HG02571 (cell line): ENCODE data around the gene SEMG2.

Experiments used
- ATAC-seq: cut with Tn5 transposase; IDR thresholded peaks from one replicate; pipeline ENCODE4 v1.9.1; 2021; ENCODE audit warnings: mild to moderate bottlenecking, moderate library complexity; ENCODE audit not compliant: unreplicated experiment

The SEMG2 gene

GRCh38 chr20:45226287-45226686, 5.1 kb downstream of the SEMG2 start:
- ATAC-seq, result no peak

- no peak for ATAC-seq
These were observed 8.3 kb downstream of the SEMG2 start for GRCh38 chr20:45229264-45230056.

- no peak for ATAC-seq
These were observed 9.5 kb downstream of the SEMG2 start for GRCh38 chr20:45230631-45231030.

- no peak for ATAC-seq
These were observed 14.8 kb downstream of the SEMG2 start for GRCh38 chr20:45235995-45236394.

GRCh38 chr20:45238139-45238538, 17.0 kb downstream of the SEMG2 start:
- ATAC-seq, result no peak

GRCh38 chr20:45246109-45246508, 24.9 kb downstream of the SEMG2 start:
- no peak for ATAC-seq

- ATAC-seq, result no peak
These were observed 26.7 kb downstream of the SEMG2 start for GRCh38 chr20:45247865-45248264.

- ATAC-seq, result no peak
These were observed 27.4 kb downstream of the SEMG2 start for GRCh38 chr20:45248609-45249008.

- no peak for ATAC-seq
These were observed 30.8 kb downstream of the SEMG2 start for GRCh38 chr20:45251884-45252560.

- no peak for ATAC-seq
These were observed 32.1 kb downstream of the SEMG2 start for GRCh38 chr20:45253261-45253660.

- no peak for ATAC-seq
These were observed 33.5 kb downstream of the SEMG2 start, which contains the start of gene SLPI for GRCh38 chr20:45254383-45255262. SLPI (minus strand) TSS chr20:45254564; CDS start chr20:45254543, 21 bp downstream.

- no peak for ATAC-seq
These were observed 36.0 kb downstream of the SEMG2 start for GRCh38 chr20:45257161-45257560.

GRCh38 chr20:45257711-45258110, 36.5 kb downstream of the SEMG2 start:
- no peak for ATAC-seq

GRCh38 chr20:45258259-45258658, 37.1 kb downstream of the SEMG2 start:
- ATAC-seq, result no peak

GRCh38 chr20:45258664-45259063, 37.5 kb downstream of the SEMG2 start:
- no peak for ATAC-seq

GRCh38 chr20:45263556-45264266, 42.5 kb downstream of the SEMG2 start:
- ATAC-seq, result no peak

- no peak for ATAC-seq
These were observed 45.8 kb downstream of the SEMG2 start for GRCh38 chr20:45266977-45267376.

- no peak for ATAC-seq
These were observed 47.4 kb downstream of the SEMG2 start for GRCh38 chr20:45268531-45268930.

GRCh38 chr20:45269056-45269455, 47.9 kb downstream of the SEMG2 start:
- no peak for ATAC-seq

- ATAC-seq, result no peak
These were observed 48.6 kb downstream of the SEMG2 start for GRCh38 chr20:45269754-45270270.
